Ishikawa (cell line): ENCODE results near the gene ABCC6.

ENCODE experiments used
- CEBPB ChIP-seq: IDR thresholded peaks from 2 replicates; pipeline ENCODE4 v1.6.1; 2012
- CREB1 ChIP-seq: IDR thresholded peaks from 2 replicates; pipeline ENCODE4 v1.6.1; 2012; ENCODE audit warnings: low read depth
- EGR1 ChIP-seq: IDR thresholded peaks from 2 replicates; pipeline ENCODE4 v1.6.1; 2012
- EP300 ChIP-seq: IDR thresholded peaks from 2 replicates; pipeline ENCODE4 v1.6.1; 2012; ENCODE audit warnings: borderline replicate concordance
- MAX ChIP-seq: IDR thresholded peaks from 2 replicates; pipeline ENCODE4 v1.6.1; 2012
- NFIC ChIP-seq: IDR thresholded peaks from 2 replicates; pipeline ENCODE4 v1.6.1; 2012
- RAD21 ChIP-seq: IDR thresholded peaks from 2 replicates; pipeline ENCODE4 v1.6.1; 2012; ENCODE audit warnings: low read depth
- REST ChIP-seq: IDR thresholded peaks from 2 replicates; pipeline ENCODE4 v1.6.1; 2012; ENCODE audit warnings: low read depth, mild to moderate bottlenecking
- TAF1 ChIP-seq: IDR thresholded peaks from 2 replicates; pipeline ENCODE4 v1.6.1; 2012; ENCODE audit warnings: low read depth, mild to moderate bottlenecking
- TEAD4 ChIP-seq: IDR thresholded peaks from 2 replicates; pipeline ENCODE4 v1.6.1; 2012
- YY1 ChIP-seq: IDR thresholded peaks from 2 replicates; pipeline ENCODE4 v1.6.1; 2012; ENCODE audit warnings: low read depth
- ZBTB7A ChIP-seq: IDR thresholded peaks from 2 replicates; pipeline ENCODE4 v1.6.1; 2012; ENCODE audit warnings: low read depth

GRCh38 chr16:16143931-16144330 is 79.4 kb downstream of the ABCC6 start:
- TF ChIP-seq EP300, result no peak
- no peak for TF ChIP-seq RAD21
- TF ChIP-seq REST, result no peak
- TF ChIP-seq CEBPB, result no peak
- no peak for TF ChIP-seq EGR1
- no peak for TF ChIP-seq MAX
- TF ChIP-seq TAF1, result no peak
- TF ChIP-seq YY1, result no peak
- no peak for TF ChIP-seq NFIC
- TF ChIP-seq TEAD4, result no peak
- no peak for TF ChIP-seq ZBTB7A
- TF ChIP-seq CREB1, result no peak
